ENCODE data around the gene KMT5B.

Gene KMT5B

GRCh38 chr11:68106165-68106940 lies 106.7 kb downstream of the KMT5B start:
- H3K9me3 ChIP-seq (replicated peaks; ENCODE audit: low read length): no peaks in the 10 kb centered on the region
- H3K36me3 ChIP-seq (ENCODE audit: insufficient read depth, low read length): no peaks in the 10 kb centered on the region
- H3K4me1 ChIP-seq (ENCODE audit: control insufficient read depth, insufficient read depth, low read length): no peaks in the 10 kb centered on the region
- no peaks in the 10 kb centered on the region for H3K27me3 ChIP-seq (ENCODE audit: control insufficient read depth, insufficient read depth, low read length)
- H3K4me3 ChIP-seq (ENCODE audit: low read length): no peak overlapping the region
- no peak overlapping the region for H3K4me2 ChIP-seq (ENCODE audit: low read length)
- no peak overlapping the region for H3K9ac ChIP-seq (ENCODE audit: low read depth, low read length)

Measured in skeletal muscle satellite cell (primary cell).